GM21390 (cell line): ENCODE data around the gene LMNTD1.
"Not testable (repeated sequence)": the region's sequence is repeated elsewhere in the genome, so short reads cannot be mapped to it uniquely, and the experiment has no call there.

Source experiments
- ATAC-seq: cut with Tn5 transposase; IDR thresholded peaks from one replicate; pipeline ENCODE4 v1.9.1; 2021; ENCODE audit not compliant: unreplicated experiment

Gene LMNTD1

DNA sequence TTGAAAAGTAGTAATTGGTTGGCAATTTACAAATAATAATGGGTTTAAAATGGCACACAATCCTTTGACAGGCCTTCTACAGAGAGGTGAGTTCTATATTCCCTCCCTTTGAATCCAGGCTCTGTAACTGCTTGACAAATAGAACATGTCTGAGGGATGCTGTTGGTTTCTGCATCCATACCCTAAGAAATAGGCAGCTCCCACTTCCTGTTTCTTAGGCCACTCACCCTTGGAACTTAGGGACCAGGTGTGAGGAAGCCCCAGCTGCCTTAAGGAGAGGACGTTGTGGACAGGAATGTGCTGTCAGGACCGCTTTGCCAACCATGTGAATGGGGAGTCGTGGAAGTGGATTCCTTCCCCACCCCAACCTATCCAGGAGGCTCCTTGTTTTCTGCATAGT is 59.4 kb downstream of the LMNTD1 start:
- ATAC-seq = no peak

GRCh38 chr12:25491396-25492325 is 61.4 kb downstream of the LMNTD1 start:
- ATAC-seq = no peak

- not testable (repeated sequence) for ATAC-seq
Measured at GRCh38 chr12:25488956-25489870, 63.9 kb downstream of the LMNTD1 start.

GRCh38 chr12:25482625-25483024 is 70.5 kb downstream of the LMNTD1 start:
- no peak for ATAC-seq

- no peak for ATAC-seq
Measured at GRCh38 chr12:25480145-25480544, 72.9 kb downstream of the LMNTD1 start.

GRCh38 chr12:25477217-25477616 is 75.9 kb downstream of the LMNTD1 start:
- ATAC-seq = no peak

DNA sequence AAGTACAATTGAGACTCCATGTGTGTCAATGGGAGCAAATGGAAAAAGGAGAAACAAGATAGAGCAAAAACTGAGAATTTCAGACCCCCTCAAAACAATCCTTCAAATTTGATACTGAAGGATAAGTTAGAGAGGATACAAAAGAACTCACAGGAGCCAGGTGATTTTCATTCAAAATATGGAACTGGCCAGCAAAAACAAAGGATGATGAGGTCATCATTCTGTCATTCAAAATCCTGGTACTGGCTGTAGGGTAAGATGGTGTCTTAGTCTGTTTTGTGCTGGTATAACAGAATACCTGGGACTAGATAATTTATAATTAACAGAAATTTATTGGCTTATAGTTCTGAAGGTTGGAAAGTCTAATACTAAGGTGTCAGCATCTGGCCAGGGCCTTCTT is 80.6 kb downstream of the LMNTD1 start:
- no peak for ATAC-seq

DNA sequence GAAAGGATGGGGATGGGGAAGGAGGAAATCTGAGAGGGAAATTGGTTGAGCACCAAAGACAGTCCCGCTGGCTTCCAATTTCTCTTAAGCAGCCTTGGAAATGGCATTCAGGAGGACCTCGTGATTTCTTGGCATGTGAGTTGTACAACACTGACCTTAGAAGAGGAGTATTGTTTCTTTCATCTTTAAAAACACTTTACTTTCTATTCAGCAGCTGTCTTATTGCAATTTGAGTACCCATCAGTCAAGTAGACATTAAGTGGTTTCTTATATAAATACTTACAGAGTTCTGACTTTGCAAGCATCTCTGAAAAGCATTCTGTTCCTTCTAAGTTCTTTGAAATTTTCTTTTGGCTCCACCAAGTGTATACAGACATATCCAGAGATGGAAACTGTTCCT is 83.2 kb downstream of the LMNTD1 start:
- no peak for ATAC-seq

DNA sequence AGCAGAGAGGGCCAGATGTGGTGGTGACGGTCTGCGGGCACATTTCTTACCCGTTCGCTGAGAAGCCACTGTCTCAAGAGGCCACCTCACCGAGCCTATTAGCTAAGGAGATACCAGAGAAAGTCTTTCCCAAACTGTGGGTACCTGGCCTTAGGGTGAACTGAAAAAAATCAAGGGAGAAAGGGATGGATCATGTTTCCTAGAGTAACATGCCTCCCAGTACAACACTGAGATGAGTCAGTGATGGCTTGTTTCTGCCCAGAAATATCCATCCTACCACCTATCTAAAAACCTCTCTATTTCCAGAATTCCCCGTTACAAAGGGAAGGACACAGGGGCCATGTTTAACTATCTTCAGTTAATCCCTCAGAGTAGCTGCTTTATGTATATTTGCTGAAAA is 83.7 kb downstream of the LMNTD1 start:
- no peak for ATAC-seq

- no peak for ATAC-seq
Measured at GRCh38 chr12:25463521-25463920, 89.6 kb downstream of the LMNTD1 start.

DNA sequence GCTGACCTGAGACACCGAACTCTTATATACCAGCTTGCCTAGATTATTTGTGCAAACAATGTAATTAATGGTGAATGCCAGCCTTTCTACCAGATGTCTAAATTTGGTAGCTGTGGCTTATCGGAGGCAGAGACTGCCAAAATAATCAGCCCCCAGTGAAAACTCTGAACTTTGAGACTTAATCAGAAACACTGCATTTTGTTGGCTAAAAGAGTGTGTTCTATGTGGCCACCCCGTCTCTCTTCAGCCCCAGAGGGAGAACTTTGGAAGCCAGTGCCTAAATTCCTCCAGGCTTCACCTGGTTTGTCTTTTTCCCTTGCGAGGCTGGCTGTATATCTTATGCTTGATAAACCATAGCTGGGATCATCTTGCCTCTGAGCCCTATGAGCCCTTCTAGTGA is 90.1 kb downstream of the LMNTD1 start:
- no peak for ATAC-seq

- peak; percentile 89 for ATAC-seq
Measured at GRCh38 chr12:25459541-25459951, 93.5 kb downstream of the LMNTD1 start.

DNA sequence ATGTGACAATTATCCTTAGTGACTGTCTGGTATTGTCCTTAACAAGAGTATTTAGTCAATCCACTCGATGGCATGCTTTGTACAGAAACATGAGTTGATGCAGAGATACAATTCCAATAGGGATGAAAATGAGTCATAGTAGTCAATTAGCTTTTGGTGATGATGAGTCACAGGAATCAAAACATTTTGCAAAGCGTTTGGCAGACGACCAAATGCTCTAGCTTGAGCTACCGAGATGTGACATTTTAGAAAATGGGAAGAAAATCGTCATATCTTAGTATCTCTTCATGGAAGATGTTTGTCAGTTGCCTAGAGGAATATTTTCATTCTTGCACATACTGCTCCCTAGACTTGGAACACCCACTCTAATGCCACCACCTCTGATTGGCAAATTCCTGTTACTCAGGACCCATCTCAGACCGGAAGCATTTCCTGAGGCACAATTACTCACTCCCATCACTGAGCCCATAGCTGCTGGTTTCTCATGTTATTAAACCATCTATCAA is 95.0 kb downstream of the LMNTD1 start:
- no peak for ATAC-seq

GRCh38 chr12:25456474-25456873 is 96.6 kb downstream of the LMNTD1 start:
- no peak for ATAC-seq

GRCh38 chr12:25455696-25456095 is 97.4 kb downstream of the LMNTD1 start:
- ATAC-seq = no peak

- no peak for ATAC-seq
Measured at GRCh38 chr12:25449007-25449406, 104.1 kb downstream of the LMNTD1 start.

DNA sequence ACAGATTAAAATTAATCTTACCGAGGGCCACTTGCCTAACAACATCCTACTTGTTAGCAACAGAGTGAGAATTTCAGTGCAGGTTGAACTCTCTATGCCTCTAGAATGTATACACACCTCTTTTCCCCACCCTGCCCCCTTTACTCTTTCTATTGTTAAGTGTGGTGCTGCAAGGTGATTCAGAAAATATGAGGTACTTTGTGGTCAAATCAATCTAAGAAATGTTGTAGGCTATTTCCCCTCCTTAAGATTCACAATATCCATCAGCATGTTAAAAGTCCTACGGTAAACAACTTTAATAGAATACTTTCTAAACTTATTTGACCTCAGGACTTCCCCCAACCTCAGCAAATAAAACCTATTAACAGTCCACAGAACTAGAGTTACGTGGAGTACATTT is 106.0 kb downstream of the LMNTD1 start:
- ATAC-seq = no peak

DNA sequence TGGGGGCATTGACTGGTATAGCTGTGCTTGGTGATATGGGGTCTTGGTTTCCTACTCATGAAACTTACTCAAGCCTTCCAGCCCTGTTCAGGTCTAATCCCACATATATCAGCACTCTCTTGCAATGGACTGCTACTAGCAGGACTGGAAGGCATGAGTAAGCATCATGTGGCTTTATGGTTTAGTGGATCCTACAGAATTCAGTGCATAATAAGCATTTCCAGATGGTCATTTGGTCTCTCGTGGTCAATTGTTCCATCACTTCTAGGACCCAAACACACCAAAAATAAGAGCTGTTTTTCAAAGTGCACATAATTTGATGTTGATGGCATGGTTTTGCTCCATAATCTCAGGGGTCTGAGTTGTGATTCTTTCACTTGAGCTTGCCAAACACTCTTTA is 114.4 kb downstream of the LMNTD1 start:
- ATAC-seq = no peak

DNA sequence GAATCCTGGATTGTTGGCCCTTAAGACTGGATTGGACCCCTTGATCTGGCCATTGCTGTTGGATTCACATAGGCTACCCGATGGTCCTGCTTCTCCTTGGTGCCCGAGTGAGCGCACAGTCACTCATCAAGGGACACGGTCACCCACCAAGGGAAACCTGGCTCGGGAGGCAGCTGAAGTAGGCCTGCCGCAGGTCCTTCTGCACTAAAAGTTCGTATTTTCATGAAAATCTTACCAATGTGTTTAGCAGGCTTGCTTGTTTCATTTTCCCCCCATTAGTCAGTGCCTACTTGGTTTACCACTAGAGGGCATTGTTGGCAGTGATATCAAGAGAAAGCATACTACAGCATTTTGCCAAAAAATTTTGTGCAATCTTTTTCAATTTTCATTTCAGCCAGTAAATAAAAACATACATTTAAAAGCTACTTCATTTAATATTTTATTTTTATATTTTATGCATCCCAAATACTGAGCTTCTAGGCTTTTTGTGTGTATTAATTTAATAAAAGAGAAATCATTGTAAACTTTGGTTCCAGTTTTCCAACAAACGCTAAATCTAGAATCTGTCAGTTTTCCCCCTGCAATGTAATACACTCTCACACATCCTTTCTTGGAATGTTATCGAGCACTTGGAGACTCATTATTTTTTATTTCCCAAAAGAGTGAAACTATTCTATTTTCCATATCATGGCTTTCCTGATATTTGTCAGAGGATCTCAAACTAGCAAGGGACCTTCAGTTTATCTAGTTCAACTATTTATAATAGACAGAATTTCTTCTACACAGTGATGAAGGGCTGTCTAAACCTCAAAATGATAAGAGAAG is 116.7 kb downstream of the LMNTD1 start:
- peak; percentile 81 for ATAC-seq

DNA sequence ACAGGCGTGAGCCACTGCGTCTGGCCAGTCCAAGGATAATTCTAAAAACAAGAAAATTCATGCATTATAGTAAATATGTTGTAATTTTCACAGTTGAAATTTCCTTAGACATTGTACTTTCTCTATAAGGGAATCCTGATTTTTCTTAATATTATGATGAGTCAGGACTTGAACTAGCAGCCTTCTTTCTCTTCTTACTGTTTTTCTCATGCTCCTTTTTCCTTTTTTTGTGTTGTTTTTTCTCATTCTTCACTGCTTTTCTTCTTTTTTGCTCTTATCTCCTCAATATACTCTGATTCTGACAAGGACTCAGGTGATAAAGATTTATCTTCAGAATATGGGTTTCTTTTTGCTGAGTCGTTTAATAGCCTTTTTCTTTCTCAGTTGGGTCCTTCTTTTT is 117.7 kb downstream of the LMNTD1 start:
- ATAC-seq = no peak

DNA sequence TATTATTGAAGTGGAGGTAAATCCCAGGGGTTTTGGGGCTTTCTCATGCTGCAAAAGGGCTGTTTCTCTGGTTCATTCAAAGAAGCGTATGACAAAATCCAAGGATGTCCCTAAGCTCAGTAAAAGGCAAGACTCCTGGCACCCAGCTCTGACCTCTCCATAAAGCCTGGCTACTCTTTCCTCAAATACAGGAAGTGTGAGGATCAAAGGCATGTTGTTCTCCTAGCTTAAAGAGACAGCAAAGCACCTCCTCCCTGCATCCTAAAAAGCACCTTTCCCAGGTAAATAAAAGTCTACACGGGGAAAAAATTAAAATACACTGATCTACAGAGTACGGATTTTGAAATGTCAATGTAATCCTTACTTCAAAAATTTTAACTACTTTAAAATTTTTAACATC is 118.6 kb downstream of the LMNTD1 start:
- no peak for ATAC-seq
